ENCODE results near the gene SPRED3. TPM values are rescaled to one million over a fixed set of nuclear protein-coding genes. Genes with fewer than 3 reads are reported as not detected.
"Not testable (repeated sequence)": the region's sequence is repeated elsewhere in the genome, so short reads cannot be mapped to it uniquely, and the experiment has no call there.

The SPRED3 gene
- total RNA-seq, 1 donor from 2014 or later, result 3.2 TPM

DNA sequence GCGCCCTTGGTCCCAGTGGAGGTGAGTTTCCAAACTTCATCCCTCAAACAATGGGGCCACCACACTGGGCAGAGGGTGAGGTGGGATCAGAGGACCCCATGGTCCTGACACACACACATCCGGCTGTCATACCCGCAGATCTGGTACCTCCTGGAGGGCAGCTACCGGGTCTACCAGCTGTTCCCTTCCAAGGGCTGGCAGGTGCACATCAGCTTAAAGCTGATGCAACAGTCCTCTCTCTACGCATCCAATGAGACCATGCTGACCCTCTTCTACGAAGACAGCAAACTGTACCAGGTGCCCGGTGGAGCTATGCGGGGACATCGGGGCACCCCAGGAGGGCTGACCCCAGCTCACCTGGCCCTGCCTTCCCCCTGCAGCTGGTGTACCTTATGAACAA, 28.1 kb upstream of the SPRED3 start:
- H3K27me3 Mint-ChIP-seq (ENCODE audit: low read depth), result peaks cover 36% of the 10 kb centered on the region
- H3K4me1 Mint-ChIP-seq (ENCODE audit: low read depth), result peaks cover 11% of the 10 kb centered on the region
- no peak for DNase-seq (ENCODE audit: low spot score)
- TF ChIP-seq, protein P1, sequence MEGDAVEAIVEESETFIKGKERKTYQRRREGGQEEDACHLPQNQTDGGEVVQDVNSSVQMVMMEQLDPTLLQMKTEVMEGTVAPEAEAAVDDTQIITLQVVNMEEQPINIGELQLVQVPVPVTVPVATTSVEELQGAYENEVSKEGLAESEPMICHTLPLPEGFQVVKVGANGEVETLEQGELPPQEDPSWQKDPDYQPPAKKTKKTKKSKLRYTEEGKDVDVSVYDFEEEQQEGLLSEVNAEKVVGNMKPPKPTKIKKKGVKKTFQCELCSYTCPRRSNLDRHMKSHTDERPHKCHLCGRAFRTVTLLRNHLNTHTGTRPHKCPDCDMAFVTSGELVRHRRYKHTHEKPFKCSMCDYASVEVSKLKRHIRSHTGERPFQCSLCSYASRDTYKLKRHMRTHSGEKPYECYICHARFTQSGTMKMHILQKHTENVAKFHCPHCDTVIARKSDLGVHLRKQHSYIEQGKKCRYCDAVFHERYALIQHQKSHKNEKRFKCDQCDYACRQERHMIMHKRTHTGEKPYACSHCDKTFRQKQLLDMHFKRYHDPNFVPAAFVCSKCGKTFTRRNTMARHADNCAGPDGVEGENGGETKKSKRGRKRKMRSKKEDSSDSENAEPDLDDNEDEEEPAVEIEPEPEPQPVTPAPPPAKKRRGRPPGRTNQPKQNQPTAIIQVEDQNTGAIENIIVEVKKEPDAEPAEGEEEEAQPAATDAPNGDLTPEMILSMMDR (IDR thresholded peaks at IDR 0.05), result no peak
- H3K9me3 Mint-ChIP-seq (ENCODE audit: low read depth), result no peaks in the 10 kb centered on the region
- H3K36me3 Mint-ChIP-seq (ENCODE audit: low read depth), result no peaks in the 10 kb centered on the region
- H3K4me3 Mint-ChIP-seq (ENCODE audit: unreplicated experiment), result peak overlapping the region; percentile 78
- no peak overlapping the region for H3K27ac Mint-ChIP-seq (ENCODE audit: unreplicated experiment)

DNA sequence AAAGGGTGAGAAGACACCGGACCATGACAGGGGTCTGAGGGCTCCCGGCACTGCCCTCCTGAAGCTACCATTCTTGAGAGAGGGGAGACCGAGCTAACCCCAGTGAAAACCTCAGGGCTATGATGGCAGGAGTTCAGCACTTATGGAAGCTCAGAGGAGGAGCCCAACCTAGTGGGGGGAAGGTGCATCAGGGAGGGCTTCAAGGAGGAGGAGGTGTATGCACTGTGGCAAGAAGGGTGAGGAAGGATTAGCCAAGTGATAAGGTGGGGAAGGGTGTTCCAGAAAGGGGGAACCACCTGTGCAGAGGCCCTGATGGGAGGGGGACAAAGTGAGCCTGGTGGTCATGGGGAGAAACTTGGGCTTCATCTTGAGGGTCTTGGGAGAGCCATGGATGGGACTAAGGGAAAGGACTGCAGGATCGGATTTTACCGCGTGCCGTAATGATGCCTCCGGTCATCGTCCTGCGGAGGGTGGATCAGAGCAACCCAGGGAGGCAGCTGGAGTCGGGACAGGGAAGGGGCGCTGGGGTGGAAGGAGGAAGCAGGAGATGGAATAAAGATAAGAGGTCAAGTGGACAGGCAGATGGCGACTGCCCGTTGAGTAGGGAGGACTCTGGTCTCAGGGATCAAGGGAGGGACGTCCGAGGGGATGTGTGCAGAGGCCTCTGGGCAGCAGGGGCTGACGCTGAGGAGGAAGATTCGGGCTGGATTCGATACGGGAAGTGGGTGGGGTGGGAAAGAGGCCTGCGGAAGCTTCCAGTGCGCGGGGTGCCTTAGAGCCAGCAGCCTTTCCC, 27.5 kb upstream of the SPRED3 start:
- Mint-ChIP-seq H3K9me3 (ENCODE audit: low read depth) (no peaks in the 10 kb centered on the region), H3K36me3 (ENCODE audit: low read depth) (no peaks in the 10 kb centered on the region), H3K27me3 (ENCODE audit: low read depth) (peaks cover 32% of the 10 kb centered on the region), H3K27ac (ENCODE audit: unreplicated experiment) (no peak overlapping the region), H3K4me1 (ENCODE audit: low read depth) (peaks cover 11% of the 10 kb centered on the region), H3K4me3 (ENCODE audit: unreplicated experiment) (peak overlapping the region; percentile 78)
- TF ChIP-seq, protein P1 (IDR thresholded peaks at IDR 0.05), result no peak
- DNase-seq (ENCODE audit: low spot score), result no peak

DNA sequence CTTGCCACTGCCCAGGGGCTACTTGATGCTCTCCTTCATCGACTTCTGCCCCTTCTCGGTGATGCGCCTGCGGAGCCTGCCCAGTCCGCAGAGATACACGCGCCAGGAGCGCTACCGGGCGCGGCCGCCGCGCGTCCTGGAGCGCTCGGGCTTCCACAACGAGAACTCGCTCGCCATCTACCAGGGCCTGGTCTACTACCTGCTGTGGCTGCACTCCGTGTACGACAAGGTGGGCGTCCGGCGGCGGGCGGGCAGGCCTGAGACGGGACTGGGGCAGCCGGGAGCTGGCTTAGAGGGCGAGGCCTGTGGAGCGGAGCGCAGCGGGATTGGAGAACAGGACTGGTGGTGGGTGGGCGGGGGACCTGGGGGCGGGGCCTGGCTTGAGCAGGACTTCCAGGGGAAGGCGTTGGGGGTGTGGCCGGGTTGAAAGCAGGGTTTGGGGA, 26.8 kb upstream of the SPRED3 start:
- no peaks in the 10 kb centered on the region for H3K36me3 Mint-ChIP-seq (ENCODE audit: low read depth)
- DNase-seq (ENCODE audit: low spot score), result no peak
- H3K27me3 Mint-ChIP-seq (ENCODE audit: low read depth), result peaks cover 29% of the 10 kb centered on the region
- H3K27ac Mint-ChIP-seq (ENCODE audit: unreplicated experiment), result no peak overlapping the region
- TF ChIP-seq, protein P1 (IDR thresholded peaks at IDR 0.05), result peak; percentile 38
- H3K4me1 Mint-ChIP-seq (ENCODE audit: low read depth), result peaks cover 11% of the 10 kb centered on the region
- H3K4me3 Mint-ChIP-seq (ENCODE audit: unreplicated experiment), result peak overlapping the region; percentile 78
- H3K9me3 Mint-ChIP-seq (ENCODE audit: low read depth), result no peaks in the 10 kb centered on the region

DNA sequence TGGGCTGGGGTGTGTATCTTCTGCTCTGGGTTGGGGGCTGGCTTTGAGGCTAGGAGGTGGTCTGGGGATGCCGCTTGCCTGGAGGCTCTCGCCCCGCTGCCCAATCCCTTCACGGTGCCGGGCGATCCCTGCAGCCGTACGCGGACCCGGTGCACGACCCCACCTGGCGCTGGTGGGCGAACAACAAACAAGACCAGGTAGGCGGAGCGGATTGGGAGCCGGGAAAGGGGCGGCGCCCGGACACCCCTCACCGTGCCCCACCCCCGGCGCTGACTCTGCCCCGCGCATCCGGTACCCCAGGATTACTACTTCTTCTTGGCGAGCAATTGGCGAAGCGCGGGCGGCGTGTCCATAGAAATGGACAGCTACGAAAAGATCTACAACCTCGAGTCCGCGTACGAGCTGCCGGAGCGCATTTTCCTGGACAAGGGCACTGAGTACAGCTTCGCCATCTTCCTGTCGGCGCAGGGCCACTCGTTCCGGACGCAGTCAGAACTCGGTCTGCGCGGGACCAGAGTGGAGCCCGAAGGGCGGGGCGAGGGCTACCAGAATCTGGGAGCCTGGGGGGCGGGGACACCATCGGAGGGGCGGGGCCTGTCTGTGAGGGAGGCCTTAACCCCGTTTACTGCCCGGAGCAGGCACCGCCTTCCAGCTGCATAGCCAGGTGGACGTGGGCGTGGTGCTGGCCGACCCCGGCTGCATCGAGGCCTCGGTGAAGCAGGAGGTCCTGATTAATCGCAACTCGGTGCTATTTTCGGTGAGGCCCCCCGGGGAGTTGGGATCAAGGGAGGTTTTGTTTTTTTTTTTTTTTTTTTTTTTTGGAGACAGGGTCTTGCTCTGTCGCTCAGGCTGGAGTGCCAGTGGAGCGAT, 26.2 kb upstream of the SPRED3 start:
- peaks cover 11% of the 10 kb centered on the region for H3K4me1 Mint-ChIP-seq (ENCODE audit: low read depth)
- TF ChIP-seq, protein P1 (IDR thresholded peaks at IDR 0.05), result no peak
- H3K4me3 Mint-ChIP-seq (ENCODE audit: unreplicated experiment), result peak overlapping the region; percentile 78
- H3K36me3 Mint-ChIP-seq (ENCODE audit: low read depth), result no peaks in the 10 kb centered on the region
- no peak for DNase-seq (ENCODE audit: low spot score)
- H3K27ac Mint-ChIP-seq (ENCODE audit: unreplicated experiment), result no peak overlapping the region
- H3K27me3 Mint-ChIP-seq (ENCODE audit: low read depth), result peaks cover 26% of the 10 kb centered on the region
- H3K9me3 Mint-ChIP-seq (ENCODE audit: low read depth), result no peaks in the 10 kb centered on the region

DNA sequence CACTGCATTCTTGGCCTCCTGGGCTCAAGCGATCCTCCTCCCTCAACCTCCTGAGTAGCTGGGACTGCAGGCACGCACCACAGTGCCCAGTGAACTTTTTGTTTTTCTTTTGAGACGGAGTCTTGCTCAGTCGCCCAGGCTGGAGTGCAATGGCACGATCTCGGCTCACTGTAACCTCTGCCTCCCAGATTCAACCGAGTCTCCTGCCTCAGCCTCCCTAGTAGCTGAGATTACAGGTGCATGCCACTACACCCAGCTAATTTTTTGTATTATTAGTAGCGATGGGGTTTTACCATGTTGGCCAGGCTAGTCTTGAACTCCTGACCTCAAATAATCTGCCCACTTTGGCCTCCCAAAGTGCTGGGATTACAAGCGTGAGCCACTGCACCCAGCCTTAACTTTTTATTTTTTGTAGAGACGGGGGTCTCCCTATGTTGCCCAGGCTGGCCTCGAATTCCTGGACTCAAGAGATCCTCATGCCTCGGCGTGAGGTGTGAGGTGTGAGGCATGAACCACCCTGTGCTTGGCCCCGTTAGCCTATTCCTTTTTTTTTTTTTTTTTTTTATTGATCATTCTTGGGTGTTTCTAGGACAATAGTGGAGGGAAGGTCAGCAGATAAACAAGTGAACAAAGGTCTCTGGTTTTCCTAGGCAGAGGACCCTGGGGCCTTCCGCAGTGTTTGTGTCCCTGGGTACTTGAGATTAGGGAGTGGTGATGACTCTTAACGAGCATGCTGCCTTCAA, 25.4 kb upstream of the SPRED3 start:
- peak overlapping the region; percentile 78 for H3K4me3 Mint-ChIP-seq (ENCODE audit: unreplicated experiment)

More for the DNA sequence above, 25.4 kb upstream of the SPRED3 start:
- not testable (repeated sequence) for H3K9me3 Mint-ChIP-seq (ENCODE audit: low read depth); DNase-seq (ENCODE audit: low spot score); H3K36me3 Mint-ChIP-seq (ENCODE audit: low read depth); H3K27ac Mint-ChIP-seq (ENCODE audit: unreplicated experiment)
- Mint-ChIP-seq H3K27me3 (ENCODE audit: low read depth) (peaks cover 26% of the 10 kb centered on the region), H3K4me1 (ENCODE audit: low read depth) (peaks cover 11% of the 10 kb centered on the region)
